Activated B cell treated with CpG ODN at 0.5 μM for 24 hours (primary cell): ENCODE measurements around the gene ALKBH4. TPM values are rescaled to one million over a fixed set of nuclear protein-coding genes. Genes with fewer than 3 reads are reported as not detected.
"Not testable (repeated sequence)": the region's sequence is repeated elsewhere in the genome, so short reads cannot be mapped to it uniquely, and the experiment has no call there.

Experiments used
- ATAC-seq: fragments of 200-7000 bp; cut with Tn5 transposase; one replicate; pipeline ENCODE4 v1.10.0; 2021; ENCODE audit warnings: low read depth, mild to moderate bottlenecking, moderate library complexity
- CTCF ChIA-PET: fragments of 350-600 bp; sonication (Branson Sonifier 250); formaldehyde crosslinking; loops from one replicate; lab custom pipeline; 2021; ENCODE audit warnings: antibody characterized with exemption; lab: Charles Lee
- POLR2A ChIA-PET: fragments of 350-600 bp; sonication (Branson Sonifier 250); formaldehyde crosslinking; loops from one replicate; lab custom pipeline; 2021; ENCODE audit warnings: antibody characterized with exemption; lab: Charles Lee
- DNase-seq: peaks from one replicate; pipeline ENCODE4 v3.0.0; 2022
- H3K27ac Mint-ChIP-seq: one replicate; pipeline ENCODE4 v1.8.0; 2020; ENCODE audit warnings: mixed read lengths
- H3K27me3 Mint-ChIP-seq: one replicate; pipeline ENCODE4 v1.8.0; 2021; ENCODE audit warnings: mixed read lengths
- H3K36me3 Mint-ChIP-seq: one replicate; pipeline ENCODE4 v1.8.0; 2021; ENCODE audit warnings: low read depth, mixed read lengths
- H3K4me1 Mint-ChIP-seq: one replicate; pipeline ENCODE4 v1.8.0; 2021; ENCODE audit warnings: mixed read lengths
- H3K4me3 Mint-ChIP-seq: one replicate; pipeline ENCODE4 v1.8.0; 2020; ENCODE audit warnings: mild to moderate bottlenecking, mixed read lengths
- H3K9me3 Mint-ChIP-seq: one replicate; pipeline ENCODE4 v1.8.0; 2020; ENCODE audit warnings: mixed read lengths
- intact Hi-C: fragments of 100-400 bp; cut with micrococcal nuclease; formaldehyde crosslinking; loops from one replicate; pipeline ENCODE4 v1.15.1; 2024
- total RNA-seq: library from RNA; stranded (reverse); gene quantifications from 2 replicates; pipeline ENCODE4 v1.2.3, GENCODE V29; 2022
- TF ChIP-seq, protein P1 (sequence below): fragments of 200-600 bp; IDR thresholded peaks from one replicate; pipeline ENCODE4 v1.8.0; 2022; ENCODE audit warnings: antibody characterized with exemption, mild to moderate bottlenecking

The ALKBH4 gene
- total RNA-seq, 1 donor from 2014 or later = 7.8 TPM

- Mint-ChIP-seq H3K36me3 (peaks cover 27% of the 10 kb centered on the region), H3K4me1 (peaks cover 3% of the 10 kb centered on the region), H3K4me3 (no peak overlapping the region), H3K27me3 (no peaks in the 10 kb centered on the region), H3K27ac (no peak overlapping the region), H3K9me3 (no peaks in the 10 kb centered on the region)
- no peak for DNase-seq
- intact Hi-C loops = no loop called here
- ChIA-PET CTCF (no interaction called here), POLR2A (interaction anchor here (0.9 to 1.4 kb wide), 4 partner anchors 11 to 93 kb away, joined by 3 to 8 read pairs (median 4); no protein-coding TSS in a partner anchor)
- no peak for ATAC-seq
- TF ChIP-seq, protein P1, sequence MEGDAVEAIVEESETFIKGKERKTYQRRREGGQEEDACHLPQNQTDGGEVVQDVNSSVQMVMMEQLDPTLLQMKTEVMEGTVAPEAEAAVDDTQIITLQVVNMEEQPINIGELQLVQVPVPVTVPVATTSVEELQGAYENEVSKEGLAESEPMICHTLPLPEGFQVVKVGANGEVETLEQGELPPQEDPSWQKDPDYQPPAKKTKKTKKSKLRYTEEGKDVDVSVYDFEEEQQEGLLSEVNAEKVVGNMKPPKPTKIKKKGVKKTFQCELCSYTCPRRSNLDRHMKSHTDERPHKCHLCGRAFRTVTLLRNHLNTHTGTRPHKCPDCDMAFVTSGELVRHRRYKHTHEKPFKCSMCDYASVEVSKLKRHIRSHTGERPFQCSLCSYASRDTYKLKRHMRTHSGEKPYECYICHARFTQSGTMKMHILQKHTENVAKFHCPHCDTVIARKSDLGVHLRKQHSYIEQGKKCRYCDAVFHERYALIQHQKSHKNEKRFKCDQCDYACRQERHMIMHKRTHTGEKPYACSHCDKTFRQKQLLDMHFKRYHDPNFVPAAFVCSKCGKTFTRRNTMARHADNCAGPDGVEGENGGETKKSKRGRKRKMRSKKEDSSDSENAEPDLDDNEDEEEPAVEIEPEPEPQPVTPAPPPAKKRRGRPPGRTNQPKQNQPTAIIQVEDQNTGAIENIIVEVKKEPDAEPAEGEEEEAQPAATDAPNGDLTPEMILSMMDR = no peak
Measured at GRCh38 chr7:102456327-102456726, 8.3 kb downstream of the ALKBH4 start.

- ChIA-PET POLR2A (interaction anchor here (1.1 kb wide), 1 partner anchor 51 kb away, joined by 4 read pairs; no protein-coding TSS in a partner anchor), CTCF (no interaction called here)
- Mint-ChIP-seq H3K27me3 (no peaks in the 10 kb centered on the region), H3K27ac (no peak overlapping the region), H3K36me3 (peaks cover 24% of the 10 kb centered on the region), H3K4me3 (no peak overlapping the region), H3K9me3 (no peaks in the 10 kb centered on the region), H3K4me1 (peaks cover under 1% of the 10 kb centered on the region)
- TF ChIP-seq, protein P1 = no peak
- intact Hi-C loops = no loop called here
- ATAC-seq (no peak), DNase-seq (no peak)
Measured at GRCh38 chr7:102455596-102455995, 9.1 kb downstream of the ALKBH4 start.

- H3K27ac Mint-ChIP-seq, H3K9me3 Mint-ChIP-seq, H3K27me3 Mint-ChIP-seq, ATAC-seq, DNase-seq, H3K4me1 Mint-ChIP-seq, CTCF ChIA-PET, intact Hi-C loops, H3K4me3 Mint-ChIP-seq: not testable (repeated sequence)
- POLR2A ChIA-PET = interaction anchor here (1.1 to 1.4 kb wide), 4 partner anchors 9 to 50 kb away, joined by 3 to 4 read pairs (median 3); partner anchors contain the start of genes ALKBH4 and LRWD1
- H3K36me3 Mint-ChIP-seq = peaks cover 25% of the 10 kb centered on the region
Measured at GRCh38 chr7:102454932-102455331, 9.7 kb downstream of the ALKBH4 start.

DNA sequence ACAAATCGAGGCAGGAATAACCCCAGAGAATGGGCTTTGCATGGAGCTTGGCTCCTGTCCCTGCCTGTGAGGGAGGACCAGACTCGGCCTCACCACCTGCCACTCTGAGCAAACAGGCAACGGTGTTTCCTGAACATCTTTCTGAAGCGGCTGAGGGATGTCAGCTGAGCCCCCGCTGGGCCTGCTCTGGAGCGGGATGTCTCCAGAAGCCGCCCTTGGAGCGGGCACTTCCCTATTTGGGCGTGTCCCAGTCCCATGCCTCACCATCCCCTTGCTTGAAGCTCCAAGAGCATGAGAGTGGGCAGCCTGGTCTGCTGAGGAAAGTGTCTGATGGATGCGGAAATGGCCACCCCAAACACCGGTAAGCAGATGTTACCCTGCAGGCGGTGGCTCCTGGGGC lies 10.2 kb downstream of the ALKBH4 start:
- CTCF ChIA-PET = no interaction called here
- H3K4me3 Mint-ChIP-seq = no peak overlapping the region
- DNase-seq = no peak
- TF ChIP-seq, protein P1 = no peak
- H3K4me1 Mint-ChIP-seq = peaks cover 5% of the 10 kb centered on the region
- no peak overlapping the region for H3K27ac Mint-ChIP-seq
- no peak for ATAC-seq
- intact Hi-C loops = no loop called here
- no peaks in the 10 kb centered on the region for H3K27me3 Mint-ChIP-seq
- no peaks in the 10 kb centered on the region for H3K9me3 Mint-ChIP-seq
- POLR2A ChIA-PET = interaction anchor here (1.1 to 1.4 kb wide), 4 partner anchors 10 to 46 kb away, joined by 3 to 4 read pairs (median 3); partner anchors contain the start of genes ALKBH4 and LRWD1
- H3K36me3 Mint-ChIP-seq = peaks cover 25% of the 10 kb centered on the region

- no peak overlapping the region for H3K4me3 Mint-ChIP-seq
- TF ChIP-seq, protein P1 = no peak
- intact Hi-C loops = no loop called here
- H3K4me1 Mint-ChIP-seq = peaks cover 9% of the 10 kb centered on the region
- peaks cover 24% of the 10 kb centered on the region for H3K36me3 Mint-ChIP-seq
- DNase-seq (no peak), ATAC-seq (no peak)
- ChIA-PET CTCF (interaction anchor here (9.9 kb wide), 1 partner anchor 45 kb away, joined by 219 read pairs; no protein-coding TSS in a partner anchor), POLR2A (interaction anchor here (1.6 to 16.7 kb wide), 2 partner anchors 12 to 34 kb away, joined by 4 to 886 read pairs; partner anchors contain the start of genes ALKBH4, LRWD1 and ORAI2)
- H3K9me3 Mint-ChIP-seq = no peaks in the 10 kb centered on the region
- no peak overlapping the region for H3K27ac Mint-ChIP-seq
- no peaks in the 10 kb centered on the region for H3K27me3 Mint-ChIP-seq
Measured at GRCh38 chr7:102453319-102453718, 11.3 kb downstream of the ALKBH4 start.
